ENCODE data around the gene RTP1.
"Not testable (repeated sequence)": the region's sequence is repeated elsewhere in the genome, so short reads cannot be mapped to it uniquely, and the experiment has no call there.

Gene RTP1, protein sequence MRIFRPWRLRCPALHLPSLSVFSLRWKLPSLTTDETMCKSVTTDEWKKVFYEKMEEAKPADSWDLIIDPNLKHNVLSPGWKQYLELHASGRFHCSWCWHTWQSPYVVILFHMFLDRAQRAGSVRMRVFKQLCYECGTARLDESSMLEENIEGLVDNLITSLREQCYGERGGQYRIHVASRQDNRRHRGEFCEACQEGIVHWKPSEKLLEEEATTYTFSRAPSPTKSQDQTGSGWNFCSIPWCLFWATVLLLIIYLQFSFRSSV

DNA sequence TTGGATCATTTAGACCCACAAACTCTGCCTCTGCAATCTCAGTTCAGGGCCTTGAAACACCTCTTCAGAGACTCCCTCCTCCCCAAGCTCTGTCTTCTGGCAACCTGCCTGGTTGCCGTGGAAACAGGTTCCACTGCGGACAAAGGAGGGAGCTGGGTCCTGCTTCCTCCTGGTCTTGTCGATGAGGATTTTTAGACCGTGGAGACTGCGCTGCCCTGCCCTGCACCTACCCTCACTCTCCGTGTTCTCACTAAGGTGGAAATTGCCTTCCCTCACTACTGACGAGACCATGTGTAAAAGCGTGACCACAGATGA, at the start of gene RTP1:
Gene RTP1 (plus strand): TSS at position 152 of the 315 bp plus-strand sequence. CDS start 30 bp downstream, at position 182.
- peak; percentile 69 for DNase-seq

DNA sequence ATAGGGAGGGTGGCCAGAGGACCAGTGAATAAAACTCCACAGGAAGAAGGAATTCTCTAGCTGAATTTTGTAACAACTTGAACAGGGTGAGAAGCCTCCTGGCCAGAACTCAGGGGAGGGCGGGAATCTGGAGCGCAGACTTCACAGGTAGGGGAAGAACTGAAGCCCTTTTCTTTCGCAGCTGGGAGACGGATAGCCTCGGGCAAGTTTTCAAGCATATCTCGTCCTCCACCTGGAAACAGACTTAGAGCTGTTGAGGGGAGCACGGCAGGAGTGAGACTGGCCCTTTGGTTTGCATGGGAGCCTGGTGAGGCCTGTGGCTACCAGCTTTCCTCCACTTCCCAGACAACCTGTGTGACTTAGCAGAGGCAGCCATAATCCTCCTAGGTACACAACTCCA, 47.1 kb upstream of the RTP1 start:
- DNase-seq = no peak

DNA sequence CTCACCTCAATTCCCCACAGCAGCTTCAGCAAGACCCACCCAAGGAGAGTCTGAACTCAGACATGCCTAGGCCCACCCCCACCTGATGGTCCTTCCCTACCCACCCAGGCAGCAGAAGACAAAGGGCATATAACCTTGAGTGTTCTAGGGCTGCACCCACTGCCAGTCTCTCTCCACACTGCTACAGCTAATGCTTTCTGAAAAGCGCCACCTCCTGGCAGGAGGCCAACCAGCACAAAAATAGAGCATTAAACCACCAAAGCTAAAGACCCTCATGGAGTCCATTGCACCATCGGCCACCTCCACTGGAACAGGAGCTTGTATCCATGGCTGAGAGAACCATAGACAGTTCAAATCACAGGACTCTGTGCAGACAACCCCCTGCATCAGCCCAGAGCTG, 46.7 kb upstream of the RTP1 start:
- DNase-seq = no peak

DNA sequence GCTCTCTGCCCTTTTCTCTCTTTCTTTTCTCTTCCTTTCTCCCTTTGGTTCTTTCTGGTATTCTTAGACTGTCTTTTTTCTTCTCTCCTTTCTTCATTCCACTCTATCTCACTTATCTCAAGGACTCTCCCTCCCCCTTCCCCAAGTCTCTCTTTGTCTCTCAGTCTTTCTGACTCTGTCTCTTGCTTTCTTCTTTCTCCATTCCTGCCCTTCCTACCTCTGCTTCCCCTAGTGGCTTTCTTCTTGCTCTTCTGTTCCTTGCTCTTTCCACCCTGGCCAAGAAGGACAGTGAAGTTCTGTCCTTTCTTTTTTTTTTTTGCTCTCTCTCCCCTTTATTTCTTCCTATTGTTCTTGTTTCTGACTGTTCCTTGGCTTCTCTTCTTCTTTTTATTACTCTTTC, 35.7 kb upstream of the RTP1 start:
- DNase-seq = no peak

DNA sequence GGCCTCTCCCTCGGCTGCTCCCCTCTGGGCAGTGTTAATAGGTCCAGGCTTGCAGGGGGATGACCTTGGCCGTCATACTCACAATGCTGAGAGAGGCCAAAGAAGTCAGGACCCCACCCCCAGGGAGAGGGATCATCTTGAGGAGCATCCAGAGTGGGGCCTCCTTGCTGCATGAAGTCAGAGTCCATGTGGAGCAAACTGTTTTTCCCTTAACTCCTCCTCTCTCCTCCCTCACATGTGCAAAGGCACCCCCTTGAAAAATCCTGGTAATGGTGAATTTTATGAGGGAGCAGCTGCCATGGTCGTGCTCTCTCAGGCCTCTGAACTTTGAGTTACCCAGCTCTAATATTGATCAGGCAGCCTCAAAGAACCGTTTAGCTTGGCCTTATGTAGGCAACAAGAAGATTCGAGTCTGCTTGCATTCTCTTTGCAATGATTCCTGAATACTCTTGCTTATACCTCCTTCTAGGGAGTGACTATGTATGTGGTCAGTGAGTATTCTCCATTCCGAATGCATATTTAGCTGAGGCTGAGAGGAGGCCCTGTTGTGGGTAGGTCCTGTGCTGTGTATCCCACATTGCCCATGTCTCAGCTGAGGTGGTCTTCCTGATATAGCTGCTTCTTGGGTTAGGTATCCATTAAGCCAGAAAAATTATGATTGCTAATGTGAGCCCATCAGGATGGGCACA, 34.9 kb upstream of the RTP1 start:
- no peak for DNase-seq

DNA sequence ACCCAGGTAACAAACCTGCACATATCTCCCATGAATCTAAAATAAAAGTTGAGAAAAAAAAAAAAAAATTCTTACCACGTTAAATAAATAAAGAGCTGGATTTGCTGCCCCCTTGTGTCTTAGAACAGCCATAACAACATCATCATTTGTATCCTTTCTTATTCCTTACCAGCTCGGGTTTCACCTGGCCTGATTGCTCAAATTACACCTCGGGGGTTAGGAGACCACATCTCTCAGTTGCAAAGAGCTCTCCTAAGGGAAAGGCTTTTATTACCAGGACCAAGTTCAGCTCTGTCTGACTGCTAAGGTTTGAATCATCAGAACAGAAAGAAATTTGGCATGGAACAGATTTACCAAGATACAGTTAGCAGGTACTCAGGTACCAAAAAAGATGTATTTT, 32.1 kb upstream of the RTP1 start:
- DNase-seq = peak; percentile 57

DNA sequence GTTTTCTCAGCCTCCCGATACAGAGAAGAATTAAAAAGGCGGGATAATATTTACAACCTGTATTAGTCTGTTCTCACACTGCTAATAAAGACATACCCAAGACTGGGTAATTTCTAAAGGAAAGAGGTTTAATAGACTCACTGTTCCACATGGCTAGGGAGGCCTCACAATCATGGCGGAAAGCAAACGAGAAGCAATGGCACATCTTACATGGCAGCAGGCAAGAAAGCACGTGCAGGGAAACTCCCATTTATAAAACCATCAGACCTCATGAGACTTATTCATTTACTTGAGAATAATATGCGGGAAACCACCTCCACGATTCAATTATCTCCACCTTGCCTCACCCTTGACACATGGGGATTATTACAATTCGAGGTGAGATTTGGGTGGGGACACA, 30.5 kb upstream of the RTP1 start:
- DNase-seq = no peak

DNA sequence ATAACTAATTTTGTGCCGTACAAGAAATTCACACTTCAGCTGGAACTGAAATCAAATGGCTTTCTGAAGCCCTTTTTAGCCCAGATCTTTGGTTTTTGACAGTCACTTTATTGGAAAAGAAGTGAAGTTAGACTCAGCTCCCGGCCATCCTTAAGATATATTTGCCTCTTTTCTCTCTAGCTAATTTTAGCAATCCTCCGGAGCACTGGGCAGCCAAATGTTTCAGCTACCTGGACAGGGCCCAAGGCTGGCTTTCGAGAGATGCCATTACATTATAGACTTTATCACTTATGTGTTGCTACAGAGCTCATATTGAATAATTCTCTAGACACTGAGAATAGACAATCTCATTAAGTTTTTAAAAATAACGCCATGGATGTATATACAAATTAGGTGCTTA, 29.5 kb upstream of the RTP1 start:
- no peak for DNase-seq

DNA sequence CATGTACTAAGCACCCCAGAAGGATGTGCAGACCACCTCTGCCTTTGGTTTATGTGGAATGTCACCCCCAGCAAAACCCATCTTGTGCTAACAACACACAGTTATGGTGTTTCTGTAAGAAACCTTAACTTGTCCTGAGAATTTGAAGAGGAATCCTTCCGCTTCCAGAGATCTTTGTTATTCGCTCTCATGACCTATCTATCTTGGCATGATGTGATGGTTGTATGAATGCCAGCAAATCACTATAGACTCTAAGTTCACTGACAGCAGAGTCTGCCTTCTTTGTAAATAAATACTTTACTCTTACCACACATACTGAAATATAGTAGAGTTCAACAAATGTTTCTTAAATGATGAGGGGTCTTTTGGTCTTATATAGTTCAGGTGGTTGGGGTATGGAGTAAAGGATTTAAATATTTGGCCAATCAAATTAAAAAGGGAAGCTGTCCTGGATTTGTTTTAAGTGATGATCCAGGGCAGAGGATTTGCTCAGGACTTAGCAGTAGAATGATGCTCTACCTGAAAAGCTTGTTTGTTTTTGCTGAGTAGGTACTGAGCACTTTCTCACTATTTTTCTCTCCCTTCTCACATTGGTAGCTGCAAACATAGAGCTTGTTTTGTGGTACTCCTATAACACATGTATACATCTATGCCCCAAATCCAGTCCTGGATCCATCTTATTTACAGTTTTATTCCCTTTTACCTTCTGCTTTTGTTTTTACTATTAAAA, 27.9 kb upstream of the RTP1 start:
- no peak for DNase-seq

DNA sequence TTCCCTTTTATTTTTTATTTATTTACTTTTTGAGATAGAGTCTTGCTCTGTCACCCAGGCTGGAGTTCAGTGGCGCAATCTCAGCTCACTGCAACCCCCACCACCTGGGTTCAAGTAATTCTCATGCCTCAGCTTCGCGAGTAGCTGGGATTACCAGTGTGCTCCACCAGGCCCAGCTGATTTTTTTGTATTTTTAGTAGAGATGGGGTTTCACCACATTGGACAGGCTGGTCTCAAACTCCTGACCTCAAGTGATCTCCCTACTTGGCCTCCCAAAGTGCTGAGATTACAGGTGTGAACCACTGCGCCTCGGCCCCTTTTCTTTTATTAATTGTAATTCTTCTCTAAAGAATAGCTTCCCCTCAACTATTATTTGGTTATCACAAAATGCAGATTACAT, 26.4 kb upstream of the RTP1 start:
- DNase-seq = not testable (repeated sequence)

DNA sequence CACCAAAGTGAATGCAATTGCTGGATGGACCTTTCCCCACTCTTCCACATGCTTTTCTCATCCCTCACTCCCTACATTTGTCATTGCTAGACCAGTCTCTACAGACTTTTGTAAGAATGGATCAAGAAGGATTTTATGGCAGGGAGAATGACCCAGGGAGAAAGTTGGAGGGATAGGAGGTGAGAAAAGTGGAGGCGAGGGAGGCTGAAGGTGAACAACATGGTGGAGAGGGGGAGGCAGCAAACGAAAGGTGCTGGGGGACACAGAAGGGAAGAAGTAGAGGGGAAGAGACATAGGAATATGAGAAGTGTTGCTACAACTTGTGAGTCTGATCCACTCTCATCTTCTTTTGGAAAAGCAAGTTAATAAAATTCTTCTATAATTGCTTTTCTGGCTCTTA, 24.4 kb upstream of the RTP1 start:
- no peak for DNase-seq

DNA sequence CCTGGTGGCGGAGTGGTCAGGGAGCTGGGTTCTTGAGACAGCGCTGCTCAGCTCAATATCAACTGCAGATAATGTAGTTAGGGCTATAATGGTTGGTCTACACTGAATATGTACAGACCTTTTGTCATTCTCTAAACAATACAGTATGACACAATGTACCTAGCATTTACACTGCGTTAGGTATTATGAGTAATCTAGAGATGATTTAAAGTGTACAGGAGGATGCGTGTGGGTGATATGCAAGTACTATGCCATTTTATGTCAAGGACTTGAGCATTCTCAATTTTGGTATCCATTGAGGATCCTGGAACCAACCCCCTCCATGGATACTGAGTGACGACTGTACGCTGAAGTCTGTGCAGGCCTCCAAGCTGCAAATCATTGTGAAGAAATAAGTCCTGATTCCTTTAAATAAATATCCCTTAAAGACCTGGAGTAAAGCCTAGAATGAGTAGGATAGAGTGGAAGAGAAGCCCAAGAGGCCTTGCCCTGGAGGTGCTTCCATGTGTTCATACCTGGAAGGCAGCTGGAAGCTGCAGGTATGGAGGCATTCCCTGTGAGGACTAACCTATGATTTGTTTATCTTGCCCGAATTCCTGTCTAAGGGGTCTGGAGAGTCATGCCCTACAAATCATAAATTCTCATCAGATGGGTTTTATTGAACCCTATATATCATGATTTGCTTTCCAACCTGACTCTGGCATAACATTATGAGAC, 15.7 kb upstream of the RTP1 start:
- no peak for DNase-seq

DNA sequence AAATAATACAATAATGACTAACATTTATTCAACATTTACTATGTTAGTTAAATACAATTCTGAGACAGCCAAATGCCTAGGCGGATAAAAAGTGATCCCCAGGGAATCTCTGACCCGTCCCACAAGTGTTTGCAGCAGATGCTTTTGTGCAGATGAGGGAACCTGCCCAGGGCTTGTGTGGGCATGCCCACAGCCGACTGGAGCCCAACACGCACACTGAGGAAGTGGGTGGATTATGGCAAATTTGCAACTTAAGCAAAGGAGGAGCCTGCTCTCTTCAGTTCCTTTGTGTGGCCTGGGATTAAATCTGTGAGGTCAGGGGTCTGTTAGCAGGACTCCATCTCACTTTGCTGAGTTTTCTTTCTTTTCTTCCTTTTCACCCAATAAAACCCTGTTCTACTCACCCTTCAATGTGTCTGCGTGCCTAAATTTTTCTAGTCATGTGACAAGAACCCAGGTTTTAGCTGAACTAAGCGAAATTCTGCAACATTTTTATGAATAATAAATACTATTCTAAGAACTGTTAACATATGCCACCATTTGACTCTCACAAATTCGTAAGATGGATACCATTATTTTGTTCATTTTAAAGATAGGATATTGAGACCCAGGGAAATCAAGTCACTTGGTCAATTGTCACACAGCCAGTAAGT, 13.9 kb upstream of the RTP1 start:
- DNase-seq = peak; percentile 32

DNA sequence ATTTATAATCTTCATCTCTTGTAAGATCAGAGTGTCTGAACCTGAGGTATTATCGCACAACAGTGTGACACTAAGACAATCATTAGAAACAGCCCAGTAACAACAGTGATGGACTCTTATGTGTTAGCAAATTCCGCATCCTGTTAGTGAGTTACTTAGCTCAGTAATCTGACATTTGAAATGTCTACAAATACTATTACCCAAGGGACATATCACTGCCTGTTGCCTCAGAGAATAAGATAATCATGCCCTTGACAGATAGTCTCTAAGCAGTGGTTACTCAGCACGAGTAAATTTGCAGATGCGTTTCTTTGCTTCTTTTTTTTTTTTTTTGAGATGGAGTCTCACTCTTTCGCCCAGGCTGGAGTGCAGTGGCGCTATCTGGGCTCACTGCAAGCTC, 13.4 kb upstream of the RTP1 start:
- no peak for DNase-seq

DNA sequence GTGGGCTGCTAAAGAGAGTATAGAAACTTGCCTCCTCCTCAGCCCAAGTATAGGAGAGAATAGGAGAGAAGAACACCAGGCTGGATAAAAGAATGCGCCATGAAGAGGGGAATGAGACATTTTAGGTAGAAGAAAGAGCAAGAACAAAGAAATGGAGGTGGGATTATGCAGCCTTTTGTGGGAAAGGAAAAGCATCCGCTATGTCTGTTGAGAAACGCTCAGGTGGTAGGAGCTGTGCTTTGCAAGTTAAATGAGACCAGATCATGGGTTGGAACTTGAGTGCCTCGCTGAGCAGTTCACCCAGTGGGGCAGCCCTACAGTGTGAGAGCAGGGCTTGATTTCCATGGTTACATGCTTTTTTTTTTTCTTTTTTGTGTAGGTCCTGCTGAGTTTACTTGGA, 11.5 kb upstream of the RTP1 start:
- no peak for DNase-seq

DNA sequence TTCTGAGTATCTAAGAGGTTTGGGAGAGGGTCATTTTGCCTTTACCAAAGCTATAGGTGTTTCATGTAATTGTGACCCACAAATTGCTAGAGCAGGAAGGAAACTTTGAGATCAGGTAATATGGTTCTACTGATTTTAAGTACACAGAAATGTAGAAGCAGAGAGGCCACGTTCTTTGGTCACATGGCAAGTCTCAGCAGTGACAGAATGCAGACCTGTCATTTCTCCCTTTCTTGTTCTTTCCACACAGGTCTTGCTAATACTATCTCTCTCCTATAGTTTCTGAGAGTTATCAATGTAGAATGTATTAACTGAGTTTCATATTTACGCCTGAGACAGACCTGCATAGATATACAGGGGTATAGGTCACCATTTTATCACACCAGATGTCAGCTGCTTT, 10.9 kb upstream of the RTP1 start:
- no peak for DNase-seq

DNA sequence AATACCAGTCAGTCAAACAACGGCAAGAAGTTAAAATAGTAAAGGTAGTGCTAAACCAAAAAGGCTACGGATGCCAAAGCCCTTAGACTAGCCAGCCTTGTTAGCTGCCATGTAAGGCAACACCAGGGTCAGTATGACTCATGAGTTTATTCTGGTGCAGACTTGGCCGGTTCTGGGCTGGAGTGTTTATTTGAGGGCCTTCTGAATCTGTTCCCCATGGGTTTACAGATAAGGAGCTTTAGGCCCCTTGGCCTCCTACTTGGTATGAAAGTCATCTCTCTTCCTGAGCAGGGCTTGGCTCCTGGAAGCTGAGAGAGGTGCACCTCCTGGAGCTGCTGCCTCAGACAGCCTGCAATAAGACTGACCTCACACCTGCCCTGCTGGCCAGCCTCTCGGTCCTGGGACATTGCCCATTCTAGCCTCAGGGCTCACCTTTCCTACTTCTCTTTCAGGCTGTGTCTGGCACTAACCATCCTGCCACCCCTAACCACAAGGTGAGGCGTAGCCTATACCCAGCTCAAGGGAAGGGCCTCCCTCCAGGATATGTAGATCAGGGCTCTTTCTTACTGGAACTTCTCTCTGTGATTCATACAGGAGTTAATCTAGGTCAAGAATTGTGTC, 10.4 kb upstream of the RTP1 start:
- DNase-seq = no peak

DNA sequence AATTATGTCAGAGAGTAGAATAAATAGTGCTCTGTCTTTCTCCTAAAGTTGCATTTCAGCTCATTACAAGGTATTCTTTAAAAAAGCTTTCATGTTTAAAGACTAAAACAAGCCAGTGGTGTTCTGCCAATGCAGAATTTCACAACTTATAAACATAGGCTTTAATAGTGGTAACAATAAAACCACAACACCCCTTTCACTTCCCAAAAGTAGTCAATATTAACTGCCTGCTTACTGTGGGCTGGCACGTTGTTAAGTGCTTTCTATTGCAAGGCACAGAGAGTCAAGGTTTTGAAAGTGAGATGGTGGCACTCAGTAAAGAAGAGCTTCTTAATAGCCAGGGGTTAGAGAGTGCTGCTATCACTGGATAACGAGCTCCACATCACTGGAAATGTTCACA, 8.4 kb upstream of the RTP1 start:
- DNase-seq = no peak

DNA sequence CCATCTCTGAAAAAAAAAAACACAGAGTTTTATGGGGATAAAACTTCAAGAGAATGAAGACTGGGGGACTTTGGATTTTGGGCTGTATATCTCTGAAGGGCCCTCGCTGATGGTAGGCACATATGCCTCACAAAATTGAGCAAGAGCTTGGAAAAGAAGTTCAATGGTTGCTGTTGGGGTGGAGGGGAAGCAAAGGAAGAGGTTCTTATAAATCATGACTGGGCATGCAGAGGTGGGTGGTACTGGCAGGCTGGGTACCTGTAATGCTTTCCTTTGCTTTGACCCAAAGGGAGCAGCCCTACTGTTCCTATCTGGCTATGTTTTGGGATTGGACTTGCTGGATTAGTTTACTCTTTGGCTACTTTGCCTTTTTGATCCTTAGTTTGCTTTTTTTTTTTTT, 6.0 kb upstream of the RTP1 start:
- no peak for DNase-seq

DNA sequence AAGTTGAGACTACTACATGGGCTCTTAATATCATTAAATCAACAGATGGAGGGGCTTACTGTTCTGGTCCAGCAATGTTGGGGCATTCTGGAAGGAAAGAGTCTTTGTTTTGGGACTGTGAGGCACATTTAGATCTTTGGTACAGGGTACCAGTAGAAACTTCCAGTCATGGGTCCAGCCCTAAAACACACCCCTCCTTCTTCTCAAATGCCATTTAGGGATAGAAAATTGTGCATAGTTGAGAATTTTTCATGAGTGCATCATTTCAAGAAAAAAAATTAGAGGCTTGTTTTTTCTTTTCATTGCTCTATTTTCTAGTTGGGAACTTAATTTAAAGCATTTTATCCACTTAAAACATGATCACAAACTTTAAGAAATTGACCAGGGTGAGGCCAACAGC, 4.1 kb upstream of the RTP1 start:
- DNase-seq = no peak

DNA sequence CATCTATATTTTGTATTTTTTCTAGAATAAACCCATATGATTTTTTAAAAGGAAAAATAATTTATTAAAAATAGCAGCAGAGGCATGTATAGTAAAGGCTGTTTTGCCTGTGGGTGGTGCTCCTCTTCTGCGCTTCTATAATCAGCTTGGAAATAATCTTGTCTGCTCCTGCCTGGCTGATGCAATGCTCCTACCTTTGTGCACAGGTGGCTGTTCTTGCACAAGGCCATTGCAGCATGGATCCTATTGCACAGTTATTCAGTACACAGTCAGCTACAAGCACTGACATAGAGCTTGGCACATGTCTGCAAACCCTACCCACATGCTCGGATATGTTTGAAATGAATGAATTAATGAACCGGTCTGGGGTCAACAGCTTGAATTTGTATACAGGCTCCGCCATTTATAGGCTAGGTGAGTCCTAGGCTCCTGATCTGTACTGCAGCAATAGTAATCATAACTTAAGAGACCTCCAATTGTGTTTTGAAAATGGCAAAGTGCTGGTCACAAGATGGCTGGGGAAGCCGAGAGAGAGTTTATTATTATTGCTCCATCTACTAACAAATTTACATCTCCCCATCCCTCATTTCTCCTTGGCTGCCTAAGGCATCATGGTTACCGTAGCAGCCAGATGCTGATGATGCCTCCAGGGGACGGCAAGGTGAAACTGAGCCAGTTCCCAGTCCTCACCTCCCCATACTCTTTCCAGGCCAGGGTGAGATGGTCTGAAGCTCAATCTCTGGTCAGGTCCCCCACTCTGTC, 532 bp upstream of the RTP1 start:
- DNase-seq = no peak

DNA sequence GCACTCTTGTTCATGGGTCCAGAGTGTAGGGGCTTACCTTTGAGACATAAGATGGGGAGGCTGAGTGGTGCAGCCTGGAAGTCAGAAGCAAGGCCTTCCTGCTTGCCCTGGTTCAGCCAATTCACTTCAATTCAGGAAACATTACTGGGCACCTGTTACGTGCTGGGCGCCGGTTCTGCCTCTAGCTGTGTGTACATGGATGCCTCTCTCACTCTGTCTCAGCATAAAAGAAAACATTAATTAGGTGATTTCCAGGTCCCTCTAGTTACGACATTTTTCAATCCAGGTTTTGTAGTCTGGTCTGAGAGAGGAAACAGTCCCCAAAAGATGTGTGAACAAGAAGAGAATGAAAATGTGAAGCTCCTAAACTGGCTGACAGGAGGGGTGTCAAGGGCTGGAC, 1.2 kb downstream of the RTP1 start:
- no peak for DNase-seq

Measured in DMS79 (cell line).